PC-9 (cell line): ENCODE data around the gene ITGAE. TPM values are rescaled to one million over a fixed set of nuclear protein-coding genes. Genes with fewer than 3 reads are reported as not detected.

Experiments
- BruUV-seq: library from RNA; stranded (reverse); fragments of 400-500 nt; replicated peaks from 2 replicates; lab custom pipeline; 2021; lab: Mats Ljungman, UMichigan
- CTCF ChIA-PET: fragments of 300-600 bp; sonication (Branson Sonifier 250); formaldehyde crosslinking; loops from one replicate; lab custom pipeline; 2022; ENCODE audit warnings: antibody characterized with exemption; lab: Charles Lee
- POLR2A ChIA-PET: fragments of 300-600 bp; sonication (Branson Sonifier 250); formaldehyde crosslinking; loops from one replicate; lab custom pipeline; 2022; ENCODE audit warnings: antibody characterized with exemption; ENCODE audit not compliant: unreplicated experiment; lab: Charles Lee
- DNase-seq, 2 experiments: peaks; one replicate each; pipeline versions ENCODE4 v3.0.0 to v3.0.0-alpha.2; 2015 to 2022; ENCODE audit warnings: mixed read lengths in 1 of 2
- H2AFZ ChIP-seq: fragments of 200-600 bp; sonication (generic); 2 replicates; pipeline ENCODE4 v1.8.1; 2017; ENCODE audit warnings: antibody characterized with exemption
- H3F3A ChIP-seq: fragments of 200-600 bp; sonication (generic); 2 replicates; pipeline ENCODE4 v1.8.1; 2017; ENCODE audit warnings: antibody characterized with exemption, mild to moderate bottlenecking, low read depth; ENCODE audit not compliant: insufficient read depth
- H3K27ac ChIP-seq: fragments of 200-600 bp; sonication (generic); 2 replicates; pipeline ENCODE4 v1.6.1; 2016; ENCODE audit warnings: mixed run types
- H3K27me3 ChIP-seq: fragments of 200-600 bp; sonication (generic); 2 replicates; pipeline ENCODE4 v1.6.1; 2016; ENCODE audit warnings: low read depth, mixed run types; ENCODE audit not compliant: insufficient read depth
- H3K36me3 ChIP-seq: fragments of 200-600 bp; sonication (generic); 2 replicates; pipeline ENCODE4 v1.6.1; 2016; ENCODE audit warnings: low read depth, mixed run types
- H3K4me1 ChIP-seq: fragments of 200-600 bp; sonication (generic); replicated peaks from 2 replicates; pipeline ENCODE4 v1.6.1; 2016; ENCODE audit warnings: mixed run types; ENCODE audit not compliant: insufficient read depth
- H3K4me2 ChIP-seq: fragments of 200-600 bp; sonication (generic); 2 replicates; pipeline ENCODE4 v1.6.1; 2017; ENCODE audit warnings: mixed run types
- H3K4me3 ChIP-seq: fragments of 200-600 bp; sonication (generic); 2 replicates; pipeline ENCODE4 v1.6.1; 2016; ENCODE audit warnings: mixed run types
- H3K79me2 ChIP-seq: fragments of 200-600 bp; sonication (generic); 2 replicates; pipeline ENCODE4 v1.6.1; 2017; ENCODE audit warnings: low read depth, mixed run types
- H3K9me2 ChIP-seq: fragments of 200-600 bp; sonication (generic); 2 replicates; pipeline ENCODE4 v1.8.1; 2017; ENCODE audit warnings: mild to moderate bottlenecking; ENCODE audit not compliant: insufficient read depth
- H3K9me3 ChIP-seq: fragments of 200-600 bp; sonication (generic); 2 replicates; pipeline ENCODE4 v1.8.1; 2016; ENCODE audit warnings: low read depth; ENCODE audit not compliant: insufficient read depth
- H4K20me1 ChIP-seq: fragments of 200-600 bp; sonication (generic); 2 replicates; pipeline ENCODE4 v1.8.1; 2017; ENCODE audit not compliant: insufficient read depth
- CTCF ChIP-seq: fragments of 200-600 bp; sonication (generic); conservative IDR thresholded peaks from 2 replicates; pipeline ENCODE4 v1.6.1; 2017; ENCODE audit warnings: mixed run types, antibody characterized with exemption, mild to moderate bottlenecking, moderate library complexity
- EZH2 ChIP-seq: fragments of 200-600 bp; sonication (generic); IDR thresholded peaks from 2 replicates; pipeline ENCODE4 v1.8.0; 2017; ENCODE audit warnings: antibody characterized with exemption, low read depth
- intact Hi-C: fragments of 100-400 bp; cut with micrococcal nuclease; formaldehyde crosslinking; loops from one replicate; pipeline ENCODE4 v1.10.0; 2022; ENCODE audit not compliant: unreplicated experiment
- total RNA-seq: library from RNA; stranded (reverse); gene quantifications from 2 replicates; pipeline ENCODE4 v1.2.3, GENCODE V29; 2021

ITGAE gene
- total RNA-seq, 1 experiment from 2014 or later, result 52.8 TPM

DNA sequence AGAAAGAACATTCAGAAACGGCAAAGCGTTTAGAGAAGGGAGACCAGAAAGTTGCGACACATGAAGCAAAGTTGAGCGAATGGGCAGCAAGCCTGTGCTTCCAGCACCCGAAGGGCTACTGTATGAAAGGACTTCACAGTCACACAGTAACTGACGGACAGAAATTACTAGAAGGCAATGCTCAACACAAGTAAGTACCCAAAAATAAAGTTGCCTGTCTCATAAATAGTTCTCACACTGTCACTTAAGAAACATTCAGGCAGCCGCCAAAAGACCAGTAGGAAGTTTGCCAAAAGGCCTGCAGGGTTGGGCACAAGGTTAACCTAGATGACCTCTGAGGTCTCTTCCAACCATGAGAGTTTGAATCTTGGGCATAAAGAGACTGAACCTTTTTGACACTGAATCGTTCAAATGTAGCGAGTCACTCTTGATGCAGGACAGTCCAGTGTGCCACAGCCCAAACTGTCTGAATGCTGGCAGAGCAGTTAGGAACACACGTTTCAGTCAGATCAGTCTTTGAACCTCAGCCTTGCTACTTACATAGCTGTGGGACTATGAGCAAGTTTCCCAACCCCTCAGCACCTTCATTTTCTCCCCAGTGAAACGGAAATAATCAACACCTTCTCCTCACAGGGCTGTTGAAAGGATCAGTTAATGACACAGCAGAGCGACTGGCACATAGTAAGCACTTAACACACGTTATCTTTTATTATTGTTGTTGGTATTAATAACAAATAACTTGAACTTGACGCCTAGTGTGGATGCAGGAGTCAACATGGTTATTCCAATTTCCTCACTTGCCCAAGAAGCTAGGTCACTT, 34.6 kb upstream of the ITGAE start:
- no peak overlapping the region for H3K4me2 ChIP-seq
- H3F3A ChIP-seq, result peaks cover 13% of the 10 kb centered on the region; the same call in 1 of the 2 replicates
- peaks cover 19% of the 10 kb centered on the region for H3K79me2 ChIP-seq
- TF ChIP-seq CTCF (no peak), EZH2 (no peak)
- H2AFZ ChIP-seq, result no peak overlapping the region
- BruUV-seq, result no TSS peak
- H4K20me1 ChIP-seq, result peaks cover 16% of the 10 kb centered on the region
- intact Hi-C loops, result no loop called here
- H3K9me3 ChIP-seq, result no peaks in the 10 kb centered on the region
- CTCF ChIA-PET, result no interaction called here
- H3K36me3 ChIP-seq, result peaks cover 20% of the 10 kb centered on the region
- no peaks in the 10 kb centered on the region for H3K9me2 ChIP-seq
- no peak overlapping the region for H3K4me3 ChIP-seq
- H3K4me1 ChIP-seq, result peaks cover 9% of the 10 kb centered on the region
- POLR2A ChIA-PET, result no interaction called here
- peak in 1 of 2 experiments; percentile 42 for DNase-seq
- no peak overlapping the region for H3K27ac ChIP-seq
- no peaks in the 10 kb centered on the region for H3K27me3 ChIP-seq

DNA sequence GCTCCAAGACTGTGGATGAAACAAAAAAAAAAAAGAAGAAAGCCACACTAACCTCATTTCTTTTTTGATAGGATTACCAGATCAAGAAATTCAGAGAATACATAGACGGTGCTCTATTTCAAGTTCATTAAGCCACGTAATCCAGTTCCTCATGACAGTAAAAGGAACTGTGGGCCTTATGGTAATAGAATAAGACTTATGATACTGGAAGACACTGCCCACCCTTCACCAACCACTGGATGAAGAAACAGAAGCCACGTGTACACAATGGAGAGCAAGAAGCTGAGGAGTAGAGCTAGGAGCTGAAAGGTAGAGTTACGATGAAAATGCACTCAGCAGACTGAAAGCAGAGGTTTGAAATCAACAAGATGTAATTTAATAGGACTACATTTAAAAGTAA, 33.8 kb upstream of the ITGAE start:
- intact Hi-C loops, result no loop called here
- H3K9me3 ChIP-seq, result no peaks in the 10 kb centered on the region
- DNase-seq, result no peak
- H3K27ac ChIP-seq, result no peak overlapping the region
- BruUV-seq, result no TSS peak
- peaks cover 19% of the 10 kb centered on the region for H4K20me1 ChIP-seq
- no peak overlapping the region for H3K4me2 ChIP-seq
- H3K9me2 ChIP-seq, result no peaks in the 10 kb centered on the region
- H2AFZ ChIP-seq, result no peak overlapping the region
- no peaks in the 10 kb centered on the region for H3K27me3 ChIP-seq
- H3K79me2 ChIP-seq, result peaks cover 19% of the 10 kb centered on the region
- CTCF ChIA-PET, result no interaction called here
- no peak overlapping the region for H3K4me3 ChIP-seq
- POLR2A ChIA-PET, result no interaction called here
- peaks cover 15% of the 10 kb centered on the region for H3K36me3 ChIP-seq
- peaks cover 13% of the 10 kb centered on the region; the same call in 1 of the 2 replicates for H3F3A ChIP-seq
- TF ChIP-seq EZH2 (no peak), CTCF (no peak)
- H3K4me1 ChIP-seq, result peaks cover 9% of the 10 kb centered on the region

DNA sequence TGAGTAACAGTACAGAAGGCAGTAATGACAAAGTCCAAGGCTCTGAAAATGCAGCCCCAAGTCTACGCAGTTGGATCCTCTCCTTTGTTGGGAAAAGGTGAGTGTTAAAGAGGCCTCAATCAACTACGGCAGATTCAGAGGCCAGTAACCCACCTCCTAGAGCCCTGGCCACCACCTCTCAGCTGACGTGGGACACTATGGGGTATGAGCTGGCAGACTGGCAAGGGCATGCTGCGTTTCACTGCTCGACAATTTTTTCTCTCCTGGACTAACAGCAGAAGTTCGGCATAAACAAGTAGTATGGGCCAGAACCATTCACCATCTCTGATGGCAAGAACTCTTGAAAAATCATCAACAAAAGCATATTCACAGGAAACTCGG, 27.9 kb upstream of the ITGAE start:
- Histone ChIP-seq H3K9me3 (no peaks in the 10 kb centered on the region), H2AFZ (no peak overlapping the region), H3K27me3 (no peaks in the 10 kb centered on the region), H3K9me2 (no peaks in the 10 kb centered on the region), H4K20me1 (peaks cover 21% of the 10 kb centered on the region), H3K4me2 (no peak overlapping the region), H3K79me2 (no peaks in the 10 kb centered on the region), H3K4me3 (no peak overlapping the region), H3K4me1 (no peaks in the 10 kb centered on the region), H3F3A (peaks cover 19% of the 10 kb centered on the region; the same call in 1 of the 2 replicates), H3K27ac (no peak overlapping the region), H3K36me3 (peaks cover 23% of the 10 kb centered on the region; the same call in 1 of the 2 replicates)
- CTCF ChIA-PET, result no interaction called here
- BruUV-seq, result no TSS peak
- TF ChIP-seq CTCF (no peak), EZH2 (no peak)
- POLR2A ChIA-PET, result no interaction called here
- no peak for DNase-seq
- intact Hi-C loops, result loop anchor here (5.0 to 10.0 kb wide), 2 partner anchors 147 to 784 kb away; no protein-coding TSS in a partner anchor
